ENCODE results near the gene GABRB1. TPM values are rescaled to one million over a fixed set of nuclear protein-coding genes. Genes with fewer than 3 reads are reported as not detected.

GABRB1 gene
- 139 TPM for total RNA-seq

GRCh38 chr4:47031011-47031678, at the start of gene GABRB1:
Gene GABRB1, plus strand, starts transcription at chr4:47031567.

GRCh38 chr4:46993075-46994006, 38.0 kb upstream of the GABRB1 start, which contains the start of gene GABRA4:
Gene GABRA4, minus strand, starts transcription at chr4:46993581. Its CDS starts 157 bp downstream, at chr4:46993424.

GRCh38 chr4:47463235-47463956, 432.0 kb downstream of the GABRB1 start, which contains the start of gene COMMD8:
Gene COMMD8, minus strand, starts transcription at chr4:47463702. Its CDS starts 51 bp downstream, at chr4:47463651.

Other genes with a start within 250 kb of the GABRB1 start
- not detected for gene COX7B2, start 122.3 kb upstream of the GABRB1 start, total RNA-seq
- gene GABRA4, start 38.0 kb upstream of the GABRB1 start, total RNA-seq = 54.1 TPM